Activated T-cell treated with anti-CD3 and anti-CD28 coated beads for 48 hours (primary cell): ENCODE data around the gene LTBP3.

Source experiments
- DNase-seq: peaks from one replicate; pipeline ENCODE4 v3.0.0-alpha.2; 2020; ENCODE audit warnings: low read depth

Gene LTBP3

DNA sequence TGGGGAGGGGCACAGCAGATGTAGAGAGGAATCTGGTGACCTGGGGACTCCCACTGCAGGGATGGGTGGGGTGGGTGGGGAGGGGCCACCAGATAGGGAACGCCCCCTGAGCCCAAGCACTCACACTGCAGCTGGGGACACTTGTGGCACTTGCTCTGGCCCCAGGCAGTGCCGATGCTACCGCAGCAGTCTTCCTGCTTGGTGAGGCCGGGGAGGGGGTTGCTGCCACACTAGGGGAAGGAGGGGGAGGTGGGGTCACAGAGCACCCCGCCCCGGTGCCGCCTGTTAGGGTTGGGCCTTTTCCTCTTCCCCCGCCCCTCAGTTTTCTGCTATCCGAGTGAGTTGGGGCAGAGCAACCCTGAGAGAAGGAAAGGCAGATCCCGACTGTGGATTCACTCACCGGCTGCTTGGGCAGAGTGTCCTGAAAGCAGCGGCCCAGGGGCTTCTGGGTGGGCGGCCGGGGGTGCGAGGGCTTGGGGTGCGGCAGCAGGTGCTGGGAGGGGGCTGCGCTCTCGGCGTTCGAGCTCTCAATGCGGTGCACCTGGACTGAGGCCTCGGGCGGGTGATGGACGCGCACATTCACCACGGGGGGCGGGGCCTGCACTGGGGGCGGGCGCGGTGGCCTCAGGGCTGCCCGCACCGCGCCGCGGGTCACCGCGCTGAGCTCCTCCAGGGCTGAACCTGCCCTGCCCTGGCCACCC, 4.7 kb downstream of the LTBP3 start:
- DNase-seq, result no peak

DNA sequence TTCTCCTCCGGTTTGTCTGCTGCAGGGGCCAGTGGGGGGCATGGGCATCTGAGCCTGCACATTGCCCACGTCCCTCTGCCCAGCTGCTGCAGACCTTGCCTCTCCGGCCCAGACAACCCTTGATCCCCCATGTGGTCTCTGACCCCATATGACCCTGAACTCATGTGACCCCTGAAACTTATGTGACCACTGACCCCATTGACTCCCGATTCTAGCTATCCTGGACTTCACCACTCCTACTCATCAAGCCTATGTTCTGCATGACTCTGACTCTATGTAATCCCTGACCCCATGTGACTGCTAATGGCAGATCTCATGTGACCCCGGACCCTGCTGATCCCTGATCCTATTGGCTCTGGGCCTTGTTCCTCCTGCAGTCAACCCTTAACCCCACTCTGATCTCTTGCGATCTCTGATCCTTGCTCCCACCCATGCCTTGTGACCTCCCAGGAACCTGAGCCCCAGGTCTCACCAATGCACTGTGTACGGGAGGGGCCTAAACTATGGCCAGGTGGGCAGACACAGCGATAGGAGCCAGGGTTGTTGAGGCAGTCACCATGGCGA, 5.7 kb downstream of the LTBP3 start:
- DNase-seq, result no peak

DNA sequence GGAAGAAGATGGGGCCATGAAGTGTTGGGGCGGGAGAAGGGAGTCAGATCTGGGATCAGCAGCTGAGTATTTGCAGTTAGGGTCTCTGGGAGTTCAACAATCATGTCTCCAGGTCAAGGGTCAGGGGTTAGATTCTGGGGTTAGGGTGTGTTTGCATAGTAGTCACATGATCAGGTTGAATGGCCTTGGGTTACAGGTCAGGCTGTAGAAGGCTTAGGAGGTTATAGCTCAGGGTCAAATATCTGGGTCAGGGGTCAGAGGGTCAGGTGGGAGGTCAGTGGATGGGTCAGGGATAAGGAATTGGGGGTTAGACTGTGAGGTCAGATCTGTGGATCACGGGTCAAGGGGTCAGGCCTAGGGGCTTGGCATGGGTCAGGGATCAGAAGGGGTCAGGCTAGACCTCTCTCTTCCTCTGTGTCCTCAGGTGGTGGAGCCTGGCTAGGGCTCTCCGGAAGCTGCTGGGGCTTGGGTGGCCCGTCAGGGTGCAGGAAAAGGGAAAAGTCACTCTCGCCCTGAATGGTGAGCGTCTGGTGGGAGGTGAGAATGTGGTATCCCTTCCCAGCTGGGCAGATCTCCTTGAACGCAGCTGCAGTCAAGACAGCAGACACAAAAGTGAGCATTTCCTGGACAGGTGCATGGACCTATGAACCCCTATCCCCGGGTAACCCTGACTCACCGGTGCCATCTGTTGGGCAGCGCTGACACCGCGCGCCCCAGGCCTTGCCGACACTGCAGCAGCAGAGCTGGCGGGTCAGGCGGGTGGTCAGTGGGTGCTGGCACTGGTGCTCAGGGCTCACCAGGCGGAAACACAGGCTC, 6.4 kb downstream of the LTBP3 start:
- no peak for DNase-seq

DNA sequence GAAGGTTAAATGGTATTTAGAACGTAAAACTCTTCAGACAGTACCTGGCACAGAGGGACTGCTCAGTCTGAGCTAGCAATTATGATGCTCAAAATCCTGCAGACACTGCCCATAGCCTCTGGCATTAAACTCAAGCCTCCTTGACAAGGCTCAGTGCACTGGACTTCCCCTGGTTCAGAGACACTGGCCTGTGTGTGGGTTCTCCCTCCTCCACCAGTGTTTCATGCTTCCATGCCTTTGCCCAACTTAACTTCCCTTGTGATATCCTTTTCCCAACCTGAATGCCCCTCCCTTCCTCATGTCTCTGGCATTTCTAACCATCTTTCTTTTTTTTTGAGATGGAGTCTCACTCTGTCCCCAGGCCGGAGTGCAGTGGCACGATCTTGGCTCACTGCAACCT, 9.1 kb downstream of the LTBP3 start:
- DNase-seq, result no peak

DNA sequence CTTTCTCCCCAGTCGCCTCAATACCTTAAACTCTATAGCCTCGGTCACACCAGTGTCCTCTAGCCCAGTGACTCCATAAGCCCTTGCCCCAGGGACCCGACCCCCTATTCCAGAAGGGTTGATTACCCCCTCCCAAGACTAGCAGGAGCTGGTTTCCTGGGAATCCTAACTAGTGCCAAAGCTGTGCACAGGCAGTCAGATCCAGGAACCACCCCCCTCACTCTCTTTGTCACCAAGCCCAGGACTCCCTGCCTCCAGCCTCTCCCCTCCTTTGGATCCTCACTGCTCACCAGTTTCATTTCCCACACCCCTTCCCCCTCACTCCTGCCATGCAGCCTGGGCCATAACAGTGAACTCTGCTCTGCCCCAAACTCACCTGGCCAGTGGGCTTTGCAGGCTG, 9.8 kb downstream of the LTBP3 start:
- no peak for DNase-seq

DNA sequence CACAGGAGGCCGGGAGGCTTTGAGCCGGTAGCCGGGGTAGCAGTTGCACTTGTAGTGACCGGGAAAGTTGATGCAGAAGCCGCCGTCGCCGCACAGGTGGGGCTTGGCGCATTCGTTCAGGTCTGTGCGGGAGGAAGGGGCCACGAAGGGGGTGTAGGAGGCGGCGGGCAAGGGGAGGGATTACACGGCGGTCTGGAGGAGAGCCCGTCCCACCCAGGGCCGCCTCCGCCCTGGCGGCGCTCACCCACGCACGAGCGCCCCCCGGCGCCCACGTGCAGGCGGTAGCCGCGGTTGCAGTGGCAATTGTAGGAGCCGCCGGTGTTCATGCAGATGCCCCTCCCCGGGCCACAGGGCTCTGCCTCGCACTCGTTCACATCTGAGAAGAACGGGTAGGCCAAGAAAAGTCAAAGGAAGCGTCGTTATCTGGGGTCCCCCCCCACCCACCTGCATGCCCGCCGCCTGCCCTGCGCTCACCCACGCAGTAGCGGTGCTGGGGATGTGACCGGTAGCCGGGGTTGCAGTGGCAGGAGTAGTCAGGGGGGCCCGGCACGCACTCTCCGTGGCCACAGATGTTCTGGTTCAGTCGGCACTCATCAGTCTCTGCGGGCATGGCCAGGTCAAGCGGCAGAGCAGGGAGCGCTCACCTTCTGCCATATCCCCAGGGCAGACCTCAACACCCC, 10.6 kb downstream of the LTBP3 start:
- DNase-seq, result no peak

DNA sequence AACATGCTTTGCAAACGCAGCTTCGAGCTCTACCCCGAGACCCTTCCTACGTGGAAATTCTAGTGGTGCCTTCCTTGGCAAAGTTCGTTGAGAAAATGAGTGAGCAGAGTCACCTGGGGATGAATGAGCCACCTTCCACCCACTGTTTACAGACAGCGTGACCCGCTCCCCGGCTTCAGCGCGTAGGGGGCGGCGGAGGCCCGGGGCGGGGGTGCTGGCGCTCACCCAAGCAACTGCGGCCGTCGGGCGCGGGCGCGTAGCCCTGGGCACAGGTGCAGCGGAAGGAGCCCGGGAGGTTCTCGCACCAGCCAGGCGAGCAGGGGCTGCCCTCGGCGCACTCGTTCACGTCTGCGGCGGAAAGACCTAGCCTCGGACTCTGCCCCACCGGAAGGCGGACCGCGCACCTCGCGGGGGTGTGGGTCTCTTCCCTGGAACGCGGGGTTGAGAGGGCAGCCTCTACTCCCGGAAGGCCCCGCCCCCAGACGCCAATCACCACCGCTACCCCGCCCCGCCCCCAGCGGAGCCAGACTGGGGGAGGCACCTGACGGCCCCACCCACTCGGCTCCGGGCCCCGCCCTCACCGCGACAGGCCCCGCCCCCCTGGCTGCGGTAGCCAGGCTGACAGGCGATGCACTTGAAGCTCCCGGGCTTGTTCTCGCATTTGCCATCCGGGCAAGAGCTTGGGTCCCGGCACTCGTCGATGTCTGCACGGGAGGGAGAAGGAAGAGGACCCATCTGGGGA, 11.8 kb downstream of the LTBP3 start:
- DNase-seq, result peak; percentile 99

DNA sequence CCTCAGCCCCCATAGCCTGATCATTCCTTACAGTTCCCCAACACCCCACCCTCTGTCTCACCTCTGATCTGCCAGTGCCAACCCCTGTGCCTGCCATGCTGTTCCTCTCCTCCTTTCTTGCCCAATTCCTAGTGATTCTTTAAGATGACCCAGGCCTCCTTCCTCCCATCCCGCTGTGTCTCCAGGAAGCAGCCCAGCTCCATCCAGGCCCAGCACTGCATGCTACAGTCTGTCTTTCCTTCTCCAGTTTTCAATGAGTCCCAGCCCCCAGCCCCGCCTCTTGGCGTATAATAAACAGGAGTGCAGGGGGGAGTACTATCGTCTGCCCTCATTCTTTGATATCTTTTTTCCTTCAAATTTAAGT, 12.3 kb downstream of the LTBP3 start:
- DNase-seq, result no peak

DNA sequence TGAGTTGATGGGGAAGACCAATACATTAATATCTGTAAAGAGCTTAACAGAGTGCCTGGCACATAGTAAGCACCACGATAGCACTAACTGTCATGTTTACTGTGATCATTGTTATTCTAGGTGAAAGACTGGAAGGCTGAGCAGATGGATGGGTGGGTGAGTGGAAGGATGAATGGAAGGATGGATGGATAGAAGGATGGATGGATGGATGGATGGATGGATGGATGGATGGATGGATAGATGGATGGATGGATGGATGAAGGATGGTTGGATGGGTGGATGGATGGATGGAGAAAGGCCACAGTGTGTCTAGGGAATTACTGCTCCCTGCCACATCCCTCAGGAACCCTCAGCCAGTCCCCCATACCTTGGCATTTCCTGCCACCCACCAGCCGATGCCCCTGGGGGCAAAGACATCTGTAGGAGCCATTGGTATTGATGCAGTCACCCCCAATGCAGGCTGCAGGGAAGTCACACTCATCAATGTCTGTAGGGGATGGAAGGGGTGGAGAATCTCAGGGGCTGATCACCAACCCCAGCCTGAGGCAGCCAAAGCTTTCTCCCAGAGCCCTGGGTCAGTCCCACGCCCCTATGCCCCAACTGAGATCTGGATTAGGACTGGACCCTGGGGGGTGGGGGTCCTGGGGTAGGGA, 15.3 kb downstream of the LTBP3 start:
- DNase-seq, result no peak

DNA sequence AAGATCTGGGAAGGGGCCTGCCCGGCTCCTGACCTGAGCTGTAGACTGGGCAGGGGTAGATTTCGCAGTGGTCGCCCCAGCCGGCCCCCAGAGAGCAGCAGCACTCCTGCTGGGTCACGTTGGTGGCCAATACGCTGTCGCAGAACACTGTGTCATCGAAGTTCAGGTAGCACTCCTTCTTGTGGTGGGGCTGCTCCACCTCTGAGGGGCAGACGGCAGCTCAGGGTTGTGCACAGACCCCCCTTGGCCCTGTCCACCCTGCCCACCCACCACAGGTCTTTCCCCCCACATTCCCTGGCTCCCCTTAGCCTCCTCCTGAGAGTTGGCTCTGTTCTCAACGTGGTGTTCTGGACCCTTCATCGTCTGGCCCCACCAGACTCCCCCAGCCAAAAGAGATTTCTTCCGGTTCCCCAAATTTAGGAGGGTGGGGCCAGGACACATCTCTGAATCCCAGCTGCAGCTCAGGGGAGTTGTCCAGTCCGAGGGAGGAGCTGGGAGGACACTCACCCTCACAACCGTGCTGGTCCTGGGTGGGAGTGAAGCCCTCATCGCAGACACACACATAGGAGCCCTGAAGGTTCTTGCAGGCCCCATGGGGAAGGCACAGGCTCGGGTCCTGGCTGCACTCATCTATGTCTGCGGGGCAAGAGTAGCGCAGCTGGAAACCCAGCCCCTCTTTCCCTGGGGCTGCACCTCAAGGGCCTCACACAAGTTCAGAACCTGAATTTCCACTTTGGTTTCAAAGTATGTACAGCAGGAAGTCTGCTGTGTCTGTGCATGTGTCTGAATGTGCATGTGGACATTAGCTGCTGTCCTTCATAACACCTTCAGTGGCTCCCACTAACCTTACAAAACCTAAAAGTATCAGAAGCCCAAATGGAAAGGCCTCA, 16.8 kb downstream of the LTBP3 start:
- no peak for DNase-seq

DNA sequence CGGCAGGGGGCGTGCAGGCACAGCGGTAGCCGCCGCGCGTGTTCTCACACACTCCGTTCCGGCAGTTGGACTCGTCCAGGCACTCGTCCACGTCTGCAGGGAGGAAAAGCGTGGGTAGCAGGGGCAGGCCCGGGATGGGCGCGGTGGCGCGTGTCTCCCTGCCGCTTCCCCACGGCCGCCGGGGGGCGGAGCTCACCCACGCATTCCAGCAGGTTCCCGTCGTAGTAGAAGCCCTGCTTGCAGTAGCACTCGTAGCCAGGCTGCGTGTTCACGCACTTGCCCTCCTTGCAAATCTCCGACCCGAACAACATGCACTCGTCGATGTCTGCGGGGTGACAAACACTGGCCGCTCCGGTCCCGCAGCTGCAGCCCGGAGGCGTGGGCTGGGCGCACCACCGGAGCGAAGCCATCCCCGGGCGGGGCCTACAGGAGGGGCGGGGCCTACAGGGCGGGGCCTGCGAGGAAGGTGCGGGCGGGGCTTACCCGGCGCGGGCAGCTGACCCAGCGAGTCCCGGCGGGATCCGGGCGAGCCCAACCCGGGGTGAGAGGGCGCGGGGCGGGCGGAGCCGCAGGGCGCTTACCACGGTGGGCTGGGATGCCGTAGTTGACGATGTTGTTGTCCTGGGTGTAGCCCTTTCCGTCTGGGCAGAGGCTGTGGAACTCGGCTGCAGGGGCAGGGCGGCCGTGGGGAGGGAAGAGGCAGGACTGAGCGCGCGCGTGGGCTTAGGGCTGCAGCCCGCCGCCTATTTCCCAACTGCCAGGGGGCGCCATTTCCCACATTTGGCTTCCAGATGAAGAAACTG, 17.7 kb downstream of the LTBP3 start:
- DNase-seq, result peak; percentile 91

DNA sequence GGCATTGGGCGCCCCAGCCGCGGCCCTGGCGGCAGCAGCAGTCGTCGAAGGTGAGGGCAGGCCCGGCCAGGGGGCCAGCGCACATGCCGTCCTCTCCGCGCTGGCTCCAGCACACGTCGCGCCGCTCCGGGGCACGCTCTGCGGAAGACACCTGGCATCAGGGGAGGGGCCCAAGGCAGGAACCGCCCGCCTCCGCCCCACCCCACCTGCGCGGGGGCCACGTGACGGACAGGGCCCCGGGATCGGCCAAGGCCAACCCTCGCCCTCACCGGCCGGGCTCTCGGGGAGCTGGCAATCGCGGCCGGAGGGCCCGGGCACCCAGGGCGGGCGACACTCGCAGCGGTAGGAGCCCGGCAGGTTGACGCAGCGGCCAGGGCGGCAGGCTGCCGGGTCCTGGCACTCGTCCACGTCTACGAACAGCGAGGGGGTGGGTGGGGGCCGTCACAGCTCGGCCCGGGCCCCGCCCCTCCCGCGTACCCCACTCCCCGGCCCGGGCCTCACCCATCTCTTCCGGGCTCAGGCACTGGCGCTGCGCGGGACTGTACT, 18.3 kb downstream of the LTBP3 start:
- no peak for DNase-seq

DNA sequence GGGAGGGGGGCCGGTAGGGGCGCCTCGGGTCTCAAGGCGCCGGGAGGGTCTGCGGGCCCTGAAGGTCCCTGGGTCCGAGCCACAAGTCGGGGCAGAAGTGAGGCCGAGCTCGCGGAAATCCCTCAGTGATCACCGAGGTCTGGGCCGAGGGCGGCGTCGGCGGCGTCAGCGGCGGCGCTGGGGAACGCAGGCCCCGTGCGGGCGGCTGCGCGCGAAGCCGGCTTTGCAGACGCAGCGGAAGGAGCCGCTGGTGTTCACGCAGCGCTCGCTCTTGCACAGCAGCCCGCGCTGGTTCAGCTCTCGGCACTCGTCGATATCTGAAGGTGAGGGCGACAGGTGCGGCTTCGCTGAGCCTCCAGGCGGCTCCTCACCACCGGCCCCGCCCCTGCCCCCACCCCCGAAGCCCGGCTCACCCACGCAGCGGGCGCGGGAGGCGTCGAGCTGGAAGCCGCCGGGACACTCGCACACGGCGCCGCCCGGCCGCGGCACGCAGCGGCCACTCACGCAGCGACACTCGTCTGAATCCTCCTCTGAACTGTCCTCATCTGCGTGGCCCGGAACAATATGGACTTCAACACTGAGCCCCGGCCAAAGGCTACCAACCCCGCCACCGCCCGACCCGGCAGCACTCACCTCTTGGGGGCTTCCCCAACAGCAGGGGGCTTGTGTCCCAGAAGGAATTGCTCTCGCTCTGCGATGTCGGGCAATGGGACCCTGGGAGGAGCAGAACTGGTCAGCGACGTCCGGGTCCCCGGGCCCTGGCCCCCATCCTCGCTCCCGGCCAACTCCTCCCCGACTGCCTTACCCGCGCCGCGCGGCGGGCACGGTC, 19.0 kb downstream of the LTBP3 start:
- no peak for DNase-seq

DNA sequence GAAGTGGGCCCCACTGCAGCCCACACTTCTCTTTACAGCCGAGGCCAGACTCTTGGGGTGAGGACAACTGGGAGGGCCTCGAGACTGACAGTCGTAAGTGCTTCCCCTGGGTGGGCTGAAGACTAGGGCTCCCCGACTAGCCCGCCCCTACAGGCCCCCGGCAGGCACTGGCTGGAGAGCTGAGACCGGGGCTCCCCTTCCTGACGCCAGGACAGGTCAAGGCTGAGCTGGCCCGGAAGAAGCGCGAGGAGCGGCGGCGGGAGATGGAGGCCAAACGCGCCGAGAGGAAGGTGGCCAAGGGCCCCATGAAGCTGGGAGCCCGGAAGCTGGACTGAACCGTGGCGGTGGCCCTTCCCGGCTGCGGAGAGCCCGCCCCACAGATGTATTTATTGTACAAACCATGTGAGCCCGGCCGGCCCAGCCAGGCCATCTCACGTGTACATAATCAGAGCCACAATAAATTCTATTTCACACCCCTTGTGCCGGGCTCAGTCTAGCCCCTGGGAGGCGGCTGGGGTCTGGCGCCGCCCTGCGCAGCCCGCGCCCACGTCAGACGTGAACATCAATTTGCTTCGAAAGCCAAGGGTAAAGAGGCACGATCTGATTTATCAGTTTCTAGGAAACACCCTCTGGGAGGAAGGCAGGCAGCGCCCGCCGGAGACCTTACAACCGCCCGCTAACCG, 19.8 kb downstream of the LTBP3 start:
- no peak for DNase-seq

DNA sequence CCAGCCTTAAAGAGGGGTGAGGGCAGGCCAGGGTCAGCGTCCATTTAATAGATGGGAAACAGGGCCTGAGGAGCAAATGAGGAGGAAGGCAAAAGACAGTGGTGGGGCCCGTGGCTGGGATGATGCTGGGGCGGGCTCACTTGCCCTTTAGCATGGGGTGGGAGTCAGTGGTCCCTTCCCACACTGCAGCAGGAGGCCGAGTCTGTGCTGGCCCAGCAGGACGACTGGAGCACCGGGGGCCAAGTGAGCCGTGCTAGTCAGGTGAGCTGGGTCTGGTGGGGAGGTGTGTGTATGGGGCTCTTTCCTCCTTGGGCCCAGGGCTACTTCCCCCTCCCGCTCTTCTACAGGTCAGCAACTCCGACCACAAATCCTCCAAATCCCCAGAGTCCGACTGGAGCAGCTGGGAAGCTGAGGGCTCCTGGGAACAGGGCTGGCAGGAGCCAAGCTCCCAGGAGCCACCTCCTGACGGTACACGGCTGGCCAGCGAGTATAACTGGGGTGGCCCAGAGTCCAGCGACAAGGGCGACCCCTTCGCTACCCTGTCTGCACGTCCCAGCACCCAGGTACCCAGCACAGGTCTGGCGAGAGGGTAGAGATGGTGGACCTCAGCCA, 20.4 kb downstream of the LTBP3 start:
- no peak for DNase-seq

DNA sequence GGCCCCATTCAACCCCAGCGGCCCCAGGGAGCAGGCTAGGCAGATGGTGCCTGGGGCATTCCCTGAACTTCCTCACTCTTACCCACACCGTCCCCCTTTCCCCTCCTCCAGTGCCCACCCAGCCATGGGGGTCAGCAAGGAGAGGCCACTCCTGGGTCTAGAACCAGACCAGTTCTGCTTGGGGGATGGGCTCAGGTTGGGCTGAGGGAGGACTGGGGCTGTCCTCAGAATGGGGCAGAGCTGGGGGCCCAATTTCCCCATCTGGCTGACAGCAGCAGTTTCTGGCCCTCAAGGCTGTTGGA, 20.9 kb downstream of the LTBP3 start:
- no peak for DNase-seq

DNA sequence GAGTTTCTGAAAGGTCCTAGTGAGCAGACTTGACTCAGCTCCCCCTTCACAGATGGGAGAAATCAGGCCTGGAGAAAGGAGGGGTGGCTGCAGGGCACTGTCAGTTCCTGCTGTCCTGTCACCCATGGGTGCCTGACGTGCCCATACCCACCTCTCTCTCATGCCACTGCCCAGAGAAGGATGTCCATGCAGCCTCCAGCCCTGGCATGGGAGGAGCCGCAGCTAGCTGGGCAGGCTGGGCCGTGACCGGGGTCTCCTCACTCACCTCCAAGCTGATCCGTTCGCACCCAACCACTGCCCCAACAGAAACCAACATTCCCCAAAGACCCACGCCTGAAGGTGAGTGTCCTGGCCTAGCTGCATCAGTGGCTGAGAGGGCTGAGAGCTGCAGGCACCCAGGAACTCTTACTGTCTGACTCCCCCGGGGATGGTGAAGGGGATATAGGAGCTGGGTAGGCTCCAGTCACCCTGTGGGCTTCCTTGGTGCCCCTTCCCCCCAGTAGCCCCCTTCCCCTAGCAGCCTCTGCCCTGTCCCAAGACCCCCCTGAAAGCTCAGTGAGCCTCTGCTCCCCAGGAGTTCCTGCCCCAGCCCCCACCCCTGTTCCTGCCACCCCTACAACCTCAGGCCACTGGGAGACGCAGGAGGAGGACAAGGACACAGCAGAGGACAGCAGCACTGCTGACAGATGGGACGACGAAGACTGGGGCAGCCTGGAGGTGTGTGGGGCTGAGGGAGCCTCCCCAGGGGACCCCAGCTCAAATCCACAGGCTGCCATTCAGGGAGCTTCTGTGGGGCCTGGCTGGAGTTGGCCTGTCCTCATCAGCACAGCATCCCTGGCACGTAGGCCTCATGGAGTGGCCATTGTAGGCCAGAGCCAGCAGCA, 21.5 kb downstream of the LTBP3 start:
- no peak for DNase-seq
